ENCODE results near the gene TBL1Y.

GRCh38 chrY:7097021-7097420 lies 186.5 kb downstream of the TBL1Y start:
- TF ChIP-seq, protein P1, sequence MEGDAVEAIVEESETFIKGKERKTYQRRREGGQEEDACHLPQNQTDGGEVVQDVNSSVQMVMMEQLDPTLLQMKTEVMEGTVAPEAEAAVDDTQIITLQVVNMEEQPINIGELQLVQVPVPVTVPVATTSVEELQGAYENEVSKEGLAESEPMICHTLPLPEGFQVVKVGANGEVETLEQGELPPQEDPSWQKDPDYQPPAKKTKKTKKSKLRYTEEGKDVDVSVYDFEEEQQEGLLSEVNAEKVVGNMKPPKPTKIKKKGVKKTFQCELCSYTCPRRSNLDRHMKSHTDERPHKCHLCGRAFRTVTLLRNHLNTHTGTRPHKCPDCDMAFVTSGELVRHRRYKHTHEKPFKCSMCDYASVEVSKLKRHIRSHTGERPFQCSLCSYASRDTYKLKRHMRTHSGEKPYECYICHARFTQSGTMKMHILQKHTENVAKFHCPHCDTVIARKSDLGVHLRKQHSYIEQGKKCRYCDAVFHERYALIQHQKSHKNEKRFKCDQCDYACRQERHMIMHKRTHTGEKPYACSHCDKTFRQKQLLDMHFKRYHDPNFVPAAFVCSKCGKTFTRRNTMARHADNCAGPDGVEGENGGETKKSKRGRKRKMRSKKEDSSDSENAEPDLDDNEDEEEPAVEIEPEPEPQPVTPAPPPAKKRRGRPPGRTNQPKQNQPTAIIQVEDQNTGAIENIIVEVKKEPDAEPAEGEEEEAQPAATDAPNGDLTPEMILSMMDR (IDR thresholded peaks at IDR 0.05 in 8 of 11, conservative IDR thresholded peaks at IDR 0.05 in 3 of 11) = no peak
- TF ChIP-seq POLR2AphosphoS5 (IDR thresholded peaks at IDR 0.05) = no peak
